GM19099 (cell line): ENCODE measurements around the gene MORC2.

ENCODE experiments used
- POLR2A ChIP-seq: IDR thresholded peaks from 3 replicates; pipeline ENCODE4 v1.6.1; 2011; ENCODE audit warnings: low read depth; ENCODE audit not compliant: insufficient read length; ENCODE audit errors: extremely low read depth

Gene MORC2

GRCh38 chr22:30877662-30878515 lies 90.7 kb downstream of the MORC2 start:
- no peak for TF ChIP-seq POLR2A

- TF ChIP-seq POLR2A, result no peak
Observed at GRCh38 chr22:30876915-30877553, 91.5 kb downstream of the MORC2 start.

DNA sequence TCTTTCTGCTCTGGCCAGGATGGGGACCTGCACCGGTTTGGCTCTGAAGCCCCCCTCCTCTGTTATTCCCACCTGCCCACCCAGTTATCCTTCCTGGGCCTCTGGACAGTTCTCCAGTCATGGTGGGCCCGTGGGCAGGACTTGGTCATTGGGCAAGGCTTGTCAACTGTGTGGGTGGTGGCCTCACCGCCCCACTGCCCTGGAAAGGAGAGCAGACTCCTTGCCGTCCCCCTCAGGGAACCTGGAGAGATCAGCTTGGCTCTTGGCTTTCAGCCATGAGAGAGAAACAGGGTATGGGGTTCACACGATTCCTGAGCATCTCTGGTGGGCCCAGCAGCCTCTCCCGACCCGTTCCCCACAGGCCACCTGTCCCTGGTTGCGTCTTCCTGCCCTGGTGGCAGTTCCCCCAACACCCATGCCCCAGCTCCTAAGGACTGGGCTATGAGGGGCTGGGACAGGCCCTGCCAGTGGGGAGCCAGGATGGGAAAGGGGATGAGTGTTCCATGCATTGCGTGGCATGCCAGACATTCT lies 92.3 kb downstream of the MORC2 start:
- TF ChIP-seq POLR2A, result no peak

DNA sequence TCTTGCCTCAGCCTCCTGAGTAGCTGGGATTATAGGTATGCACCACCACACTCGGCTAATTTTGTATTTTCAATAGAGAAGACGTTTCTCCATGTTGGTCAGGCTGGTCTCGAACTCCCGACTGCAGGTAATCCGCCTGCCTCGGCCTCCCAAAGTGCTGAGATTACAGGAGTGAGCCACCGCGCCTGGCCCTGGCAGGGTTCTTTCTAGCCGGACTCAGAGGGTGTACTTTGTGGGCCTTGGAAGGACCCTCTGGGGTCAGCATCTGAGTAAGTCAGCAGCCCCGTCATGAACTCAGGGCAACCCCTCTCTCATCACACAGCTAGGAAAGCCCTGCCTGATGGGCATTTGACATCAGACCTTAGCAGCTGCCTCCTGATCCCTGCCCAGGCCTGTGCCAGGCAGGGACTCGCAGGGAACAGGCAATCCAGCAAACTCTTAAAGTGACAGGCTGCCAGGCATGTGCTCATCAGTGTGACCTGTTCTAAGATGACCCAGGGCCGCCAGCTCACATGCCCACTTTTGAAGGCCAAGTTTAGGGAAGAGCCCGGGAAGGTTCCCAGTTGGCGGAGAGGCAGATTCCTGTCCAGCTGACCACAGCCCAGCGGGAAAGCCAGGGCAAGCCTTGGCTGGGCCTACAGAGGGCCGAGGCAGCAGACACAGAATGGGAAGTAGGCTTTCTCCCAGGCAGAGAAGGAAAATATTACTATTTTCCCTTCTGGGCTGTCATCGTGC lies 92.9 kb downstream of the MORC2 start:
- no peak for TF ChIP-seq POLR2A
